ENCODE results near the gene SLC46A2. TPM values are rescaled to one million over a fixed set of nuclear protein-coding genes. Genes with fewer than 3 reads are reported as not detected.
A peak's percentile ranks its signal among the peaks of the same experiment; 100 is the strongest.

The SLC46A2 gene
- total RNA-seq, 2 donors from 2014 or later = not detected

GRCh38 chr9:112870556-112870955, 20.1 kb downstream of the SLC46A2 start:
- H3K27me3 Mint-ChIP-seq = no peaks in the 10 kb centered on the region
- H3K4me3 Mint-ChIP-seq = no peak overlapping the region
- peaks cover 19% of the 10 kb centered on the region for H3K36me3 Mint-ChIP-seq (ENCODE audit: low read depth)
- no peaks in the 10 kb centered on the region for H3K9me3 Mint-ChIP-seq
- no peak overlapping the region for H3K27ac Mint-ChIP-seq
- no peak for ATAC-seq (replicated peaks)
- peaks cover 5% of the 10 kb centered on the region for H3K4me1 Mint-ChIP-seq

- no peak for ATAC-seq (replicated peaks)
- Mint-ChIP-seq H3K36me3 (ENCODE audit: low read depth) (peaks cover 19% of the 10 kb centered on the region), H3K4me3 (no peak overlapping the region), H3K4me1 (peaks cover 5% of the 10 kb centered on the region), H3K9me3 (no peaks in the 10 kb centered on the region), H3K27me3 (no peaks in the 10 kb centered on the region), H3K27ac (no peak overlapping the region)
Measured at GRCh38 chr9:112869917-112870316, 20.8 kb downstream of the SLC46A2 start.

- ATAC-seq (replicated peaks) = no peak
- Mint-ChIP-seq H3K27ac (no peak overlapping the region), H3K4me1 (peaks cover 5% of the 10 kb centered on the region), H3K4me3 (no peak overlapping the region), H3K36me3 (ENCODE audit: low read depth) (peaks cover 19% of the 10 kb centered on the region), H3K9me3 (no peaks in the 10 kb centered on the region), H3K27me3 (no peaks in the 10 kb centered on the region)
Measured at GRCh38 chr9:112869041-112869529, 21.6 kb downstream of the SLC46A2 start.

GRCh38 chr9:112868461-112868860, 22.2 kb downstream of the SLC46A2 start:
- peaks cover 11% of the 10 kb centered on the region for H3K4me1 Mint-ChIP-seq
- no peaks in the 10 kb centered on the region for H3K9me3 Mint-ChIP-seq
- peaks cover 19% of the 10 kb centered on the region for H3K36me3 Mint-ChIP-seq (ENCODE audit: low read depth)
- H3K4me3 Mint-ChIP-seq = no peak overlapping the region
- no peak for ATAC-seq (replicated peaks)
- H3K27me3 Mint-ChIP-seq = no peaks in the 10 kb centered on the region
- H3K27ac Mint-ChIP-seq = no peak overlapping the region

GRCh38 chr9:112867275-112867991, 23.2 kb downstream of the SLC46A2 start:
- Mint-ChIP-seq H3K27ac (peak overlapping the region; percentile 82), H3K4me3 (peak overlapping the region; percentile 42), H3K9me3 (no peaks in the 10 kb centered on the region), H3K4me1 (peaks cover 12% of the 10 kb centered on the region), H3K36me3 (ENCODE audit: low read depth) (peaks cover 19% of the 10 kb centered on the region), H3K27me3 (no peaks in the 10 kb centered on the region)
- ATAC-seq (replicated peaks) = peak; percentile 85

GRCh38 chr9:112866662-112867274, 23.9 kb downstream of the SLC46A2 start:
- ATAC-seq (replicated peaks) = no peak
- Mint-ChIP-seq H3K36me3 (ENCODE audit: low read depth) (peaks cover 19% of the 10 kb centered on the region), H3K27me3 (no peaks in the 10 kb centered on the region), H3K9me3 (no peaks in the 10 kb centered on the region), H3K4me3 (peak overlapping the region; percentile 42), H3K4me1 (peaks cover 12% of the 10 kb centered on the region), H3K27ac (no peak overlapping the region)

GRCh38 chr9:112864982-112865381, 25.7 kb downstream of the SLC46A2 start:
- peaks cover 12% of the 10 kb centered on the region for H3K4me1 Mint-ChIP-seq
- H3K27ac Mint-ChIP-seq = no peak overlapping the region
- H3K27me3 Mint-ChIP-seq = no peaks in the 10 kb centered on the region
- H3K36me3 Mint-ChIP-seq (ENCODE audit: low read depth) = peaks cover 11% of the 10 kb centered on the region
- H3K9me3 Mint-ChIP-seq = no peaks in the 10 kb centered on the region
- no peak for ATAC-seq (replicated peaks)
- H3K4me3 Mint-ChIP-seq = no peak overlapping the region

GRCh38 chr9:112864403-112864802, 26.3 kb downstream of the SLC46A2 start:
- no peak overlapping the region for H3K27ac Mint-ChIP-seq
- no peaks in the 10 kb centered on the region for H3K27me3 Mint-ChIP-seq
- H3K36me3 Mint-ChIP-seq (ENCODE audit: low read depth) = peaks cover 6% of the 10 kb centered on the region
- H3K4me1 Mint-ChIP-seq = peaks cover 12% of the 10 kb centered on the region
- no peak for ATAC-seq (replicated peaks)
- no peaks in the 10 kb centered on the region for H3K9me3 Mint-ChIP-seq
- no peak overlapping the region for H3K4me3 Mint-ChIP-seq

- Mint-ChIP-seq H3K27ac (peak overlapping the region; percentile 10), H3K4me3 (no peak overlapping the region), H3K4me1 (peaks cover 12% of the 10 kb centered on the region), H3K36me3 (ENCODE audit: low read depth) (no peaks in the 10 kb centered on the region), H3K9me3 (no peaks in the 10 kb centered on the region), H3K27me3 (no peaks in the 10 kb centered on the region)
- ATAC-seq (replicated peaks) = peak; percentile 61
Measured at GRCh38 chr9:112863746-112864145, 26.9 kb downstream of the SLC46A2 start.

- Mint-ChIP-seq H3K4me1 (peaks cover 12% of the 10 kb centered on the region), H3K27me3 (no peaks in the 10 kb centered on the region), H3K36me3 (ENCODE audit: low read depth) (no peaks in the 10 kb centered on the region), H3K9me3 (no peaks in the 10 kb centered on the region), H3K27ac (peak overlapping the region; percentile 10), H3K4me3 (no peak overlapping the region)
- ATAC-seq (replicated peaks) = no peak
Measured at GRCh38 chr9:112863214-112863613, 27.5 kb downstream of the SLC46A2 start.

GRCh38 chr9:112861638-112862555, 28.8 kb downstream of the SLC46A2 start:
- Mint-ChIP-seq H3K27me3 (no peaks in the 10 kb centered on the region), H3K27ac (no peak overlapping the region), H3K36me3 (ENCODE audit: low read depth) (no peaks in the 10 kb centered on the region), H3K4me3 (no peak overlapping the region), H3K4me1 (peaks cover 8% of the 10 kb centered on the region), H3K9me3 (no peaks in the 10 kb centered on the region)
- no peak for ATAC-seq (replicated peaks)

GRCh38 chr9:112861155-112861554, 29.5 kb downstream of the SLC46A2 start:
- H3K4me3 Mint-ChIP-seq = no peak overlapping the region
- no peak overlapping the region for H3K27ac Mint-ChIP-seq
- ATAC-seq (replicated peaks) = no peak
- no peaks in the 10 kb centered on the region for H3K9me3 Mint-ChIP-seq
- peaks cover 8% of the 10 kb centered on the region for H3K4me1 Mint-ChIP-seq
- no peaks in the 10 kb centered on the region for H3K36me3 Mint-ChIP-seq (ENCODE audit: low read depth)
- no peaks in the 10 kb centered on the region for H3K27me3 Mint-ChIP-seq

GRCh38 chr9:112860451-112860850, 30.2 kb downstream of the SLC46A2 start:
- Mint-ChIP-seq H3K4me3 (no peak overlapping the region), H3K9me3 (no peaks in the 10 kb centered on the region), H3K27ac (no peak overlapping the region), H3K4me1 (peaks cover 8% of the 10 kb centered on the region), H3K27me3 (no peaks in the 10 kb centered on the region), H3K36me3 (ENCODE audit: low read depth) (no peaks in the 10 kb centered on the region)
- no peak for ATAC-seq (replicated peaks)

- H3K36me3 Mint-ChIP-seq (ENCODE audit: low read depth) = no peaks in the 10 kb centered on the region
- no peaks in the 10 kb centered on the region for H3K27me3 Mint-ChIP-seq
- no peak overlapping the region for H3K4me3 Mint-ChIP-seq
- H3K27ac Mint-ChIP-seq = peak overlapping the region; percentile 54
- H3K4me1 Mint-ChIP-seq = peaks cover 4% of the 10 kb centered on the region
- H3K9me3 Mint-ChIP-seq = no peaks in the 10 kb centered on the region
- no peak for ATAC-seq (replicated peaks)
Measured at GRCh38 chr9:112858625-112859147, 32.0 kb downstream of the SLC46A2 start.

Data from activated T-helper 17 cell treated with anti-CD3 and anti-CD28 coated beads, Interleukin-2, amount 50 U/mL, for 72 hours (primary cell).